HepG2 (cell line): ENCODE data around the gene HHATL. TPM values are rescaled to one million over a fixed set of nuclear protein-coding genes. Genes with fewer than 3 reads are reported as not detected.

ENCODE experiments used
- EED ChIP-seq: sonication (generic); formaldehyde crosslinking; IDR thresholded peaks from 2 replicates; pipeline ENCODE4 v1.5.0; 2020; ENCODE audit warnings: mild to moderate bottlenecking, missing genetic modification reagents
- NONO ChIP-seq, 2 experiments: fragments of 450-650 bp in 1 of 2; sonication (generic) in 1 of 2; formaldehyde crosslinking in 1 of 2; IDR thresholded peaks in 1 of 2; conservative IDR thresholded peaks in 1 of 2; 2 replicates each; pipeline versions ENCODE4 v1.6.1 to v1.8.0; 2017 to 2022; ENCODE audit warnings: mild to moderate bottlenecking in 1 of 2, missing genetic modification reagents in 1 of 2, moderate library complexity in 1 of 2
- SPEN ChIP-seq: sonication (generic); formaldehyde crosslinking; IDR thresholded peaks from 2 replicates; pipeline ENCODE4 v1.5.1; 2020; ENCODE audit warnings: low read depth, mild to moderate bottlenecking, missing genetic modification reagents
- TERF1 ChIP-seq: sonication (generic); formaldehyde crosslinking; IDR thresholded peaks from 2 replicates; pipeline ENCODE4 v1.8.0; 2022; ENCODE audit warnings: mild to moderate bottlenecking, missing genetic modification reagents, moderate library complexity
- ZFY ChIP-seq: sonication (generic); formaldehyde crosslinking; IDR thresholded peaks from 2 replicates; pipeline ENCODE4 v1.4.0; 2020; ENCODE audit warnings: missing genetic modification reagents
- ZIK1 ChIP-seq: sonication (generic); formaldehyde crosslinking; IDR thresholded peaks from 2 replicates; pipeline ENCODE4 v1.5.0; 2020; ENCODE audit warnings: mild to moderate bottlenecking, low read depth, missing genetic modification reagents, borderline replicate concordance
- ZNF614 ChIP-seq: IDR thresholded peaks from 2 replicates; pipeline ENCODE4 v1.6.1; 2018; ENCODE audit warnings: missing biosample characterization, missing genetic modification reagents, inconsistent platforms, borderline replicate concordance
- ZNF790 ChIP-seq: sonication (generic); formaldehyde crosslinking; IDR thresholded peaks from 2 replicates; pipeline ENCODE4 v1.8.0; 2022; ENCODE audit warnings: missing genetic modification reagents, mild to moderate bottlenecking, borderline replicate concordance
- ZNF891 ChIP-seq: sonication (generic); formaldehyde crosslinking; IDR thresholded peaks from 2 replicates; pipeline ENCODE4 v1.5.0; 2020; ENCODE audit warnings: mild to moderate bottlenecking, missing genetic modification reagents
- polyA plus RNA-seq, 8 experiments: library from polyadenylated mRNA; depleted of rRNA in 3 of 8; stranded (reverse) in 7 of 8; unstranded in 1 of 8; fragments of >200 nt; fragmentation: Illumina TruSeq in 4 of 8; extraction: Trizol in 4 of 8; gene quantifications; 2 replicates each; pipeline versions ENCODE4 v1.2.1 to v1.2.3, GENCODE V29; 2011 to 2016; ENCODE audit warnings: low read depth in 4 of 8, missing spikeins in 1 of 8, mixed read lengths in 1 of 8; ENCODE audit not compliant: insufficient read depth in 1 of 8
- total RNA-seq, 5 experiments: library from RNA; depleted of rRNA; stranded (reverse); fragments of >200 nt; fragmentation: Illumina TruSeq; extraction: Trizol; gene quantifications; 2 replicates each; pipeline ENCODE4 v1.2.3, GENCODE V29; 2016; ENCODE audit warnings: low read depth in 1 of 5
- TF ChIP-seq, protein P1 (sequence below): sonication (generic); formaldehyde crosslinking; IDR thresholded peaks from 2 replicates; pipeline ENCODE4 v1.4.0; 2020; ENCODE audit warnings: low read depth, mild to moderate bottlenecking, missing genetic modification reagents
- TF ChIP-seq, protein P2 (sequence below), 2 experiments: fragments of 450-650 bp in 1 of 2; sonication (generic) in 1 of 2; formaldehyde crosslinking; IDR thresholded peaks; 2 replicates each; pipeline versions ENCODE4 v1.5.0 to v1.8.0; 2020 to 2022; ENCODE audit warnings: mild to moderate bottlenecking in 1 of 2, missing genetic modification reagents in 1 of 2
- TF ChIP-seq, protein P3 (sequence below): sonication (generic); formaldehyde crosslinking; IDR thresholded peaks from 2 replicates; pipeline ENCODE4 v1.4.0; 2020; ENCODE audit warnings: mild to moderate bottlenecking, missing genetic modification reagents

The HHATL gene
- total and polyA plus RNA-seq, 2 of the 13 experiments (the other 11 are each of a cell fraction or from before 2014, with no cell fraction given) = 0.26 TPM; not detected in 1

- no peak for TF ChIP-seq TERF1 (CRISPR knock-in tag)
- TF ChIP-seq ZFY = no peak
- no peak for TF ChIP-seq SPEN (CRISPR knock-in tag)
- TF ChIP-seq ZNF614 (CRISPR knock-in tag) = no peak
- TF ChIP-seq EED (CRISPR knock-in tag) = no peak
- TF ChIP-seq, protein P1, sequence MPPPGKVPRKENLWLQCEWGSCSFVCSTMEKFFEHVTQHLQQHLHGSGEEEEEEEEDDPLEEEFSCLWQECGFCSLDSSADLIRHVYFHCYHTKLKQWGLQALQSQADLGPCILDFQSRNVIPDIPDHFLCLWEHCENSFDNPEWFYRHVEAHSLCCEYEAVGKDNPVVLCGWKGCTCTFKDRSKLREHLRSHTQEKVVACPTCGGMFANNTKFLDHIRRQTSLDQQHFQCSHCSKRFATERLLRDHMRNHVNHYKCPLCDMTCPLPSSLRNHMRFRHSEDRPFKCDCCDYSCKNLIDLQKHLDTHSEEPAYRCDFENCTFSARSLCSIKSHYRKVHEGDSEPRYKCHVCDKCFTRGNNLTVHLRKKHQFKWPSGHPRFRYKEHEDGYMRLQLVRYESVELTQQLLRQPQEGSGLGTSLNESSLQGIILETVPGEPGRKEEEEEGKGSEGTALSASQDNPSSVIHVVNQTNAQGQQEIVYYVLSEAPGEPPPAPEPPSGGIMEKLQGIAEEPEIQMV = no peak
- TF ChIP-seq ZNF790 (CRISPR knock-in tag) = no peak
- no peak for TF ChIP-seq ZNF891 (CRISPR knock-in tag)
- TF ChIP-seq, protein P2, sequence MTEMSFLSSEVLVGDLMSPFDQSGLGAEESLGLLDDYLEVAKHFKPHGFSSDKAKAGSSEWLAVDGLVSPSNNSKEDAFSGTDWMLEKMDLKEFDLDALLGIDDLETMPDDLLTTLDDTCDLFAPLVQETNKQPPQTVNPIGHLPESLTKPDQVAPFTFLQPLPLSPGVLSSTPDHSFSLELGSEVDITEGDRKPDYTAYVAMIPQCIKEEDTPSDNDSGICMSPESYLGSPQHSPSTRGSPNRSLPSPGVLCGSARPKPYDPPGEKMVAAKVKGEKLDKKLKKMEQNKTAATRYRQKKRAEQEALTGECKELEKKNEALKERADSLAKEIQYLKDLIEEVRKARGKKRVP (CRISPR knock-in tag; IDR thresholded peaks at IDR 0.05) = no peak
- TF ChIP-seq, protein P3, sequence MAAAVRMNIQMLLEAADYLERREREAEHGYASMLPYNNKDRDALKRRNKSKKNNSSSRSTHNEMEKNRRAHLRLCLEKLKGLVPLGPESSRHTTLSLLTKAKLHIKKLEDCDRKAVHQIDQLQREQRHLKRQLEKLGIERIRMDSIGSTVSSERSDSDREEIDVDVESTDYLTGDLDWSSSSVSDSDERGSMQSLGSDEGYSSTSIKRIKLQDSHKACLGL (CRISPR knock-in tag) = no peak
- TF ChIP-seq ZIK1 (CRISPR knock-in tag) = no peak
- TF ChIP-seq NONO (IDR thresholded peaks at IDR 0.05) = no peak
- no peak for TF ChIP-seq NONO (CRISPR knock-in tag; conservative IDR thresholded peaks at IDR 0.05)
Observed at GRCh38 chr3:42657675-42658074, 44.9 kb downstream of the HHATL start (continued).
